Duodenal mucosa (tissue), 2 donors: ENCODE measurements around the gene LMCD1.

ENCODE experiments used
- H3K27ac ChIP-seq: one replicate; pipeline ENCODE4 v1.7.0; 2013; ENCODE audit warnings: low read depth, low read length
- H3K27me3 ChIP-seq, 2 donors: one replicate each; pipeline ENCODE4 v1.7.0; 2013; ENCODE audit warnings: low read length in 2 of 2, control low read depth in 1 of 2; ENCODE audit not compliant: insufficient read depth in 2 of 2, control insufficient read depth in 1 of 2
- H3K36me3 ChIP-seq, 2 donors: one replicate each; pipeline ENCODE4 v1.7.0; 2013; ENCODE audit warnings: low read length in 2 of 2, control low read depth in 1 of 2; ENCODE audit not compliant: insufficient read depth in 2 of 2, control insufficient read depth in 1 of 2
- H3K4me1 ChIP-seq, 2 donors: one replicate each; pipeline ENCODE4 v1.7.0; 2013; ENCODE audit warnings: low read length in 2 of 2, control low read depth in 1 of 2; ENCODE audit not compliant: insufficient read depth in 2 of 2, control insufficient read depth in 1 of 2
- H3K4me3 ChIP-seq, 2 donors: one replicate each; pipeline ENCODE4 v1.7.0; 2013; ENCODE audit warnings: low read length in 2 of 2, low read depth in 1 of 2
- H3K9ac ChIP-seq, 2 donors: one replicate each; pipeline ENCODE4 v1.7.0; 2013; ENCODE audit warnings: low read length in 2 of 2, low read depth in 1 of 2
- H3K9me3 ChIP-seq, 2 donors: one replicate each; pipeline ENCODE4 v1.7.0; 2013; ENCODE audit warnings: low read length in 2 of 2, control low read depth in 1 of 2; ENCODE audit not compliant: control insufficient read depth in 1 of 2

LMCD1 gene

GRCh38 chr3:8529738-8530525, 28.3 kb downstream of the LMCD1 start:
- Histone ChIP-seq H3K9ac (no peak overlapping the region), H3K27me3 (no peaks in the 10 kb centered on the region), H3K9me3 (no peaks in the 10 kb centered on the region), H3K4me1 (peaks cover 32 to 34% of the 10 kb centered on the region in 2 donors), H3K4me3 (peak overlapping the region in 1 of 2 donors; percentile 11), H3K36me3 (no peaks in the 10 kb centered on the region), H3K27ac (no peak overlapping the region)

GRCh38 chr3:8530581-8530980, 29.0 kb downstream of the LMCD1 start:
- no peak overlapping the region for H3K9ac ChIP-seq
- no peaks in the 10 kb centered on the region for H3K27me3 ChIP-seq
- no peaks in the 10 kb centered on the region for H3K9me3 ChIP-seq
- H3K4me3 ChIP-seq, result no peak overlapping the region
- peaks cover 32 to 34% of the 10 kb centered on the region in 2 donors for H3K4me1 ChIP-seq
- H3K27ac ChIP-seq, result no peak overlapping the region
- no peaks in the 10 kb centered on the region for H3K36me3 ChIP-seq

GRCh38 chr3:8532251-8532871, 30.7 kb downstream of the LMCD1 start:
- H3K27ac ChIP-seq, result no peak overlapping the region
- no peak overlapping the region for H3K4me3 ChIP-seq
- peaks cover 0 to 4% of the 10 kb centered on the region in 2 donors for H3K36me3 ChIP-seq
- H3K9me3 ChIP-seq, result no peaks in the 10 kb centered on the region
- no peak overlapping the region for H3K9ac ChIP-seq
- H3K4me1 ChIP-seq, result peaks cover 32 to 34% of the 10 kb centered on the region in 2 donors
- H3K27me3 ChIP-seq, result no peaks in the 10 kb centered on the region

- H3K9ac ChIP-seq, result no peak overlapping the region
- H3K36me3 ChIP-seq, result peaks cover 0 to 7% of the 10 kb centered on the region in 2 donors
- H3K27ac ChIP-seq, result no peak overlapping the region
- H3K9me3 ChIP-seq, result no peaks in the 10 kb centered on the region
- peaks cover 5 to 6% of the 10 kb centered on the region in 2 donors for H3K4me1 ChIP-seq
- no peak overlapping the region for H3K4me3 ChIP-seq
- H3K27me3 ChIP-seq, result no peaks in the 10 kb centered on the region
Measured at GRCh38 chr3:8536096-8537056, 34.8 kb downstream of the LMCD1 start.

GRCh38 chr3:8537440-8537839, 35.8 kb downstream of the LMCD1 start:
- peaks cover 0 to 7% of the 10 kb centered on the region in 2 donors for H3K36me3 ChIP-seq
- no peaks in the 10 kb centered on the region for H3K27me3 ChIP-seq
- H3K4me3 ChIP-seq, result no peak overlapping the region
- no peak overlapping the region for H3K27ac ChIP-seq
- H3K9ac ChIP-seq, result no peak overlapping the region
- H3K9me3 ChIP-seq, result no peaks in the 10 kb centered on the region
- peaks cover 2 to 3% of the 10 kb centered on the region in 2 donors for H3K4me1 ChIP-seq

- no peaks in the 10 kb centered on the region for H3K9me3 ChIP-seq
- no peak overlapping the region for H3K4me3 ChIP-seq
- H3K27ac ChIP-seq, result no peak overlapping the region
- H3K27me3 ChIP-seq, result no peaks in the 10 kb centered on the region
- H3K9ac ChIP-seq, result no peak overlapping the region
- no peaks in the 10 kb centered on the region for H3K4me1 ChIP-seq
- H3K36me3 ChIP-seq, result peaks cover 0 to 7% of the 10 kb centered on the region in 2 donors
Measured at GRCh38 chr3:8538223-8538622, 36.6 kb downstream of the LMCD1 start.

- no peak overlapping the region for H3K27ac ChIP-seq
- H3K4me1 ChIP-seq, result no peaks in the 10 kb centered on the region
- no peaks in the 10 kb centered on the region for H3K27me3 ChIP-seq
- no peaks in the 10 kb centered on the region for H3K9me3 ChIP-seq
- no peak overlapping the region for H3K9ac ChIP-seq
- H3K36me3 ChIP-seq, result peaks cover 0 to 7% of the 10 kb centered on the region in 2 donors
- no peak overlapping the region for H3K4me3 ChIP-seq
Measured at GRCh38 chr3:8538913-8539312, 37.3 kb downstream of the LMCD1 start.

- no peaks in the 10 kb centered on the region for H3K27me3 ChIP-seq
- peaks cover 0 to 7% of the 10 kb centered on the region in 2 donors for H3K36me3 ChIP-seq
- no peak overlapping the region for H3K4me3 ChIP-seq
- no peak overlapping the region for H3K9ac ChIP-seq
- no peak overlapping the region for H3K27ac ChIP-seq
- H3K9me3 ChIP-seq, result no peaks in the 10 kb centered on the region
- no peaks in the 10 kb centered on the region for H3K4me1 ChIP-seq
Measured at GRCh38 chr3:8539419-8539818, 37.8 kb downstream of the LMCD1 start.

- no peaks in the 10 kb centered on the region for H3K4me1 ChIP-seq
- no peaks in the 10 kb centered on the region for H3K9me3 ChIP-seq
- no peak overlapping the region for H3K9ac ChIP-seq
- no peak overlapping the region for H3K27ac ChIP-seq
- no peak overlapping the region for H3K4me3 ChIP-seq
- peaks cover 0 to 7% of the 10 kb centered on the region in 2 donors for H3K36me3 ChIP-seq
- H3K27me3 ChIP-seq, result no peaks in the 10 kb centered on the region
Measured at GRCh38 chr3:8540456-8540855, 38.8 kb downstream of the LMCD1 start.

- H3K9ac ChIP-seq, result no peak overlapping the region
- peaks cover 0 to 7% of the 10 kb centered on the region in 2 donors for H3K36me3 ChIP-seq
- H3K9me3 ChIP-seq, result no peaks in the 10 kb centered on the region
- no peaks in the 10 kb centered on the region for H3K4me1 ChIP-seq
- H3K27ac ChIP-seq, result no peak overlapping the region
- no peak overlapping the region for H3K4me3 ChIP-seq
- H3K27me3 ChIP-seq, result no peaks in the 10 kb centered on the region
Measured at GRCh38 chr3:8541486-8541885, 39.9 kb downstream of the LMCD1 start.
